NB4 (cell line): ENCODE data around the gene PRELID2.

Source experiments
- DNase-seq: peaks from one replicate; pipeline ENCODE4 v3.0.0; 2010; ENCODE audit warnings: low read depth
- H3K4me3 ChIP-seq: one replicate; pipeline ENCODE4 v1.5.1; 2011; ENCODE audit warnings: mild to moderate bottlenecking, low read depth, low read length, moderate library complexity
- CTCF ChIP-seq: IDR thresholded peaks from one replicate; pipeline ENCODE4 v1.5.1; 2012; ENCODE audit warnings: low read depth, low read length
- MAX ChIP-seq: IDR thresholded peaks from 2 replicates; pipeline ENCODE4 v1.6.1; 2011; ENCODE audit warnings: low read depth, low read length
- MYC ChIP-seq: IDR thresholded peaks from 2 replicates; pipeline ENCODE4 v1.6.1; 2011; ENCODE audit warnings: low read depth, low read length
- POLR2A ChIP-seq: IDR thresholded peaks from 2 replicates; pipeline ENCODE4 v1.6.1; 2011; ENCODE audit warnings: mild to moderate bottlenecking; ENCODE audit not compliant: insufficient read length; ENCODE audit errors: extremely low read depth

Gene PRELID2

GRCh38 chr5:145825751-145826180 is 9.4 kb downstream of the PRELID2 start:
- TF ChIP-seq MAX: 0 out of 2 replicates have a peak, but pooled peaks have one; percentile 9
- no peak for TF ChIP-seq MYC
- peak; percentile 67 for TF ChIP-seq CTCF
- TF ChIP-seq POLR2A: no peak
- peak; percentile 66 for DNase-seq
- no peak overlapping the region for H3K4me3 ChIP-seq

GRCh38 chr5:145824040-145824439 is 11.1 kb downstream of the PRELID2 start:
- no peak overlapping the region for H3K4me3 ChIP-seq
- DNase-seq: no peak
- TF ChIP-seq MYC (no peak), CTCF (no peak), MAX (no peak), POLR2A (no peak)

- TF ChIP-seq POLR2A: no peak
- no peak for TF ChIP-seq CTCF
- no peak for TF ChIP-seq MAX
- no peak for TF ChIP-seq MYC
- no peak for DNase-seq
- H3K4me3 ChIP-seq: no peak overlapping the region
Measured at GRCh38 chr5:145818604-145819003, 16.5 kb downstream of the PRELID2 start.

GRCh38 chr5:145812877-145813276 is 22.3 kb downstream of the PRELID2 start:
- TF ChIP-seq MAX (no peak), POLR2A (no peak), MYC (no peak), CTCF (no peak)
- no peak for DNase-seq
- H3K4me3 ChIP-seq: no peak overlapping the region

GRCh38 chr5:145811834-145812625 is 23.1 kb downstream of the PRELID2 start:
- no peak for TF ChIP-seq MYC
- no peak for TF ChIP-seq MAX
- TF ChIP-seq POLR2A: no peak
- no peak for TF ChIP-seq CTCF
- no peak overlapping the region for H3K4me3 ChIP-seq
- peak; percentile 45 for DNase-seq
